Muscle of arm (tissue), 12 donors: ENCODE results near the gene IL6. TPM values are rescaled to one million over a fixed set of nuclear protein-coding genes. Genes with fewer than 3 reads are reported as not detected.
"Not testable (repeated sequence)": the region's sequence is repeated elsewhere in the genome, so short reads cannot be mapped to it uniquely, and the experiment has no call there.

Source experiments
- DNase-seq: peaks from one replicate; pipeline ENCODE4 v3.0.0-alpha.2; 2013
- polyA plus RNA-seq, 12 donors: library from polyadenylated mRNA; unstranded; fragments of 120-200 nt; gene quantifications; one replicate each; pipeline ENCODE4 v1.2.1, GENCODE V29; 2013; ENCODE audit not compliant: insufficient read length in 12 of 12

Gene IL6
- polyA plus RNA-seq, 12 donors: 0.22 to 1.5 (median 0.46) TPM; not detected in 5

DNA sequence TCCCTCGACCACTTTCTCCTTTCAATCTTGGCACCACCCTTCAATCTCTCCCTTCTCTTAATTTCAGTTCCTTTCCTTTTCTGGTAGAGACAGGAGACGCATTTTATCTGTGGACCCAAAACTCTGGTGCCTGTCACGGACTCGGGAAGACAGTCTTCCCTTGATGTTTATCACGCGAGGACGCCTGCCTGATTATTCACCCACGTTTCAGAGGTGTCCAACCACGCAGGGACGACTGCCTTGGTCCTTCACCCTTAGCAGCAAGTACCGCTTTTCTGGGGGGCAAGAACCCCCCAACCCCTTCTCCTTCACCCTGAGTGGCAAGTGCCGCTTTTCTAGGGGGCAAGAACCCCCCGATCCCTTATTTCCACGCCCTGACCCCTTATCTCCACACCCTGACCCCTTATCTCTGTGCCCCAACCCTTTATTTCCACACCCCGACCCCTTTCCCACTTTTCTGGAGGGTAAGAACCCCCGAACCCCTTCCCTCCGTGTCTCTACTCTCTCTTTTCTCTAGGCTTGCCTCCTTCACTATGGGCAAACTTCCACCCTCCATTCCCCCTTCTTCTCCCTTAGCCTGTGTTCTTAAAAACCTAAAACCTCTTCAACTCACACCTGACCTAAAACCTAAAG, 22.9 kb upstream of the IL6 start:
- not testable (repeated sequence) for DNase-seq

DNA sequence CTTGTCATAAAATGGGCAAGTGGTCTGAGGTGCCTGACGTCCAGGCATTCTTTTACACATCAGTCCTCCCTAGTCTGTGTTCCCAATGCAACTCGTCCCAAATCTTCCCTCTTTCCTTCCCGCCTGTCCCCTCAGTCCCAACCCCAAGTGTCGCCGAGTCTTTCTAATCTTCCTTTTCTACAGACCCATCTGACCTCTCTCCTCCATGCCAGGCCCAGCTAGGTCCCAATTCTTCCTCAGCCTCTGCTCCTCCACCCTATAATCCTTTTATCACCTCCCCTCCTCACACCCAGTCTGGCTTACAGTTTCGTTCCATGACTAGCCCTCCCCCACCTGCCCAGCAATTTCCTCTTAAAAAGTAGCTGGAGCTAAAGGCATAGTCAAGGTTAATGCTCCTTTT, 22.3 kb upstream of the IL6 start:
- not testable (repeated sequence) for DNase-seq

DNA sequence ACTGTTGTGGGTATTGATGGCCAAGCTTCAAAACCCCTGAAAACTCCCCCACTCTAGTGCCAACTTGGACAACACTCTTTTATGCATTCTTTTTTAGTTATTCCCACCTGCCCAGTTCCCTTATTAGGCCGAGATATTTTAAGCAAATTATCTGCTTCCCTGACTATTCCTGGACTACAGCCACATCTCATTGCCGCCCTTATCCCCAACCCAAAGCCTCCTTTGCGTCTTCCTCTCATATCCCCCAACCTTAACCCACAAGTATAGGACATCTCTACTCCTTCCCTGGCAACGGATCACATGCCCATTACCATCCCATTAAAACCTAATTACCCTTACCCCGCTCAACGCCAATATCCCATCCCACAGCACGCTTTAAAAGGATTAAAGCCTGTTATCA, 21.1 kb upstream of the IL6 start:
- not testable (repeated sequence) for DNase-seq

DNA sequence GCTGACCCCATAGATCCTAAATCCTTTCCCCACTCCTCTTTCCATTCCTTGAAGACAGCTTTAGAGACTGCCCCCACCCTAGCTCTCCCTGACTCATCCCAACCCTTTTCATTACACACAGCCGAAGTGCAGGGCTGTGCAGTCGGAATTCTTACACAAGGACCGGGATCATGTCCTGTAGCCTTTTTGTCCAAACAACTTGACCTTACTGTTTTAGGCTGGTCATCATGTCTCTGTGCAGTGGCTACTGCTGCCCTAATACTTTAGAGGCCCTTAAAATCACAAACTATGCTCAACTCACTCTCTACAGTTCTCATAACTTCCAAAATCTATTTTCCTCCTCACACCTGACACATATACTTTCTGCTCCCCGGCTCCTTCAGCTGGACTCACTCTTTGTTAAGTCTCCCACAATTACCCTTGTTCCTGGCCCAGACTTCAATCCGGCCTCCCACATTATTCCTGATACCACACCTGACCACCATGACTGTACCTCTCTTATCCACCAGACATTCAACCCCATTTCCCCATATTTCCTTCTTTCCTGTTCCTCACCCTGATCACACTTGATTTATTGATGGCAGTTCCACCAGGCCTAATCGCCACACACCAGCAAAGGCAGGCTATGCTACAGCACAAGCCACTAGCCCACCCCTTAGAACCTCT, 19.8 kb upstream of the IL6 start:
- not testable (repeated sequence) for DNase-seq

DNA sequence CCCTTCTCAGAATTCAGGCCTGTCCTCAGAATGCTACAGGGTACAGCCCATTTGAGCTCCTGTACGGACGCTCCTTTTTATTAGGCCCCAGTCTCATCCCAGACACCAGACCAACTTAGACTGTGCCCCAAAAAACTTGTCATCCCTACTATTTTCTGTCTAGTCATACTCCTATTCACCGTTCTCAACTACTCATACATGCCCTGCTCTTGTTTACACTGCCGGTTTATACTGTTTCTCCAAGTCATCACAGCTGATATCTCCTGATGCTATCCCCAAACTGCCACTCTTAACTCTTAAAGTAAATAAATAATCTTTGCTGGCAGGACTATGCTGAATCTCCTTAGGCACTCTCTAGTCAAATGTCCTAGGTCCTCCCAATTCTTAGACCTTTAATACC, 18.8 kb upstream of the IL6 start:
- DNase-seq: not testable (repeated sequence)

DNA sequence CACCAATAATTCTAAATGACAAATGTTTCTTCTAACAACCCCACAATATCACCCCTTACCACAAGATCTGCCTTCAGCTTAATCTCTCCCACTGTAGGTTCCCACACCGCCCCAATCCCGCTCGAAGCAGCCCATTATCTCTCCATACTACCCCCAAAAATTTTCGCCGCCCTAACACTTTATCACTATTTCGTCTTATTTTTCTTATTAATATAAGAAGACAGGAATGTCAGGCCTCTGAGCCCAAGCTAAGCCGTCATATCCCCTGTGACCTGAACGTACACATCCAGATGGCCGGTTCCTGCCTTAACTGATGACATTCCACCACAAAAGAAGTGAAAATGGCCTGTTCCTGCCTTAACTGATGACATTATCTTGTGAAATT, 18.3 kb upstream of the IL6 start:
- not testable (repeated sequence) for DNase-seq

DNA sequence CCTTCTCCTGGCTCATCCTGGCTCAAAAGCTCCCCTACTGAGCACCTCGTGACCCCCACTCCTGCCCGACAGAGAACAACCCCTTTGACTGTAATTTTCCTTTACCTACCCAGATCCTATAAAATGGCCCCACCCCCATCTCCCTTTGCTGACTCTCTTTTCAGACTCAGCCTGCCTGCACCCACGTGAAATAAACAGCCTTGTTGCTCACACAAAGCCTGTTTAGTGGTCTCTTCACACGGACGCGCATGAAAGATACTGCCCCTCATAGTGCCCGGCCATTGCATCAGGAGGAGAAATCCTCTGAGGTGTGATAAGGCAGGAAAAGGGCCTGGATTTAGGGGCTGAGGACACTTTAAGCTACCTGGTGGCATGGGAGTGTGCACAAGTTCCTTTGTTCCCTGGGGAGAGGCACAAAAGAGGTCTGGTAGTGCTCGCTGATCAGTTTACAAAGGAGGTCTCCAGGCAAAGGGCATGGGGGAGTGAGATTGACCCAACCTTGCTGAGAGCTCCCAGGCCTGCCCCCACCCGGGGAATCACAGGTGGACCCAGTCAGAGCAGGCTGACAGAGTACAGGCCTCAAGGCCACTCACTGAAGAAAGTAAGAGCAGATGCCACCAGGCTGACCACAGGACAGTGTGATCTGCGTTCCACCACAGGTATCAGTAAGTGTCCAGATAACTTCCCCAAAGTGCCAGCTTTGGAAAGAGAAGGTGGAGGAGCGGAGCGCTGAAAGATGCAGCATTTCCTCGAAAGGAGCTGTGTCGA, 17.8 kb upstream of the IL6 start:
- DNase-seq: not testable (repeated sequence)

DNA sequence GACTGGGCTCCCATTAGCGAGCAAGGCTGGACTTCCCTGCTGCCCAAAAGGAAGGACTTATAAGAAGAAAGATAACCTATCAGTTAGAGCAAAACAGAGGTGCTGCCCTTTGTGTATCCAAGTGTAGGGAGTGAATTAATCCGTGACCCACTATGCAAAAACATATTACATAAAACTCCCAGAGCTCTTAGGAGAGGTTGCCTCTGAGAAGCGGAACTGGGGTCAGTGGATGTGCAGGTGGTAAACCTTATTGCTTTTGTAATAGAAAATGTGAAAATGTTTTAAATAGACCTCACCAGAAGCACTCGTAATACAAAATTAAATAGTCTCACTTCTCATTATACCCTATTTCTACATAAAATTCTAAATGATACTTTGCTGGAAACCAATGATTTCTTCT, 17.1 kb upstream of the IL6 start:
- no peak for DNase-seq

DNA sequence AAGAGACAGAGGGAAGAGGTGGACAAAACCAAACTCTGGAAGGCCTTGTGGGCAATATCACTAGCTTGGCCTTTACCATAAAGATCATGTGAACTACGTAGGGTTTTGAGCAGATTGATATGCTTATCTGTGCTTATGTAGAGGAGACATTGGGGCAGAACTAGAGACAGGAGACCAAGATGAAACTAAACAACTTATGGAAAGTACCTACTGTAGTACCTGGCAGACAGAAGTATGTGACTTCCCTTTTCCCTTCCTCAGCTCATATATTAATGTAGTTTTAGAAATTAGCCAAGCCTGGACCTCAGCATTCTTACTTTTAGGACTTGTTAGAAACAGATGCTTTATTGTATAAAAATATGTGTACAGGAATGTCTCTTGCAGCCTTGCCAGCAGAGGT, 14.0 kb upstream of the IL6 start:
- DNase-seq: no peak

DNA sequence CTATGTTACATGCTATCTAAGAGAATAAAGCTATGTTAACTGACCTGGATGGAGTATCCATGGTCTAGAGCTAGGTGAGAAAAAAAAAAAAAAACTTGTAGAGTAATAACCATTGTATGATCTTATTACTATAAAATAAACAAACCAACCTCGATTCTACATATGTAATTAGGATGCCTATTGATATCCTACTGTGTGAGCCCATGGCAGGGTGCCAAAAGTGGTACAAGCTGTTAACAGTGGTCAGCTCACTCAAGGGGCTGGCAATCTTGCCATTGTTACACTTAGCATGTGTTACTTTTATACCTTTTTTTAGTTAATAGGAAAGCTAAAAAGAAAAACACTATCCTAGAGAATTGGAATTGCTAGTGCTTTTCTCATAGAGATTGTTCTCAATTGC, 13.5 kb upstream of the IL6 start:
- no peak for DNase-seq

DNA sequence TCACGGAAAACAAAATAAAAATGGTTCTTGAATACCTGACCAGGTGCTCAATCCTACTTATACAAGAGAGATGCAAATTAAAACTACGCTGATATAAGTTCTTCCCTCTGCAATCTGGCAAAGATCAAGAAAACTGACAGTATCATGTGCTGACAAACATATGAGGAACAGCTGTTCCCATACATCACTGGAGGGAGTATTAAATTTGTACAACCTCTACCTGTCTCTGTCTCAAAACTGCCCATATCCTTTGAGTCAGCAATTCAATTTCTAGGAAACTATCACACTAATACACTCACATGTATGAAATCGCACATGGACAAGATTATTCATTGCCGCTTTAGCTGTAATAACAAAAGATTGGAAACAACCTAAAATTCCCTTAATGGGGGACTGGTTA, 11.0 kb upstream of the IL6 start:
- no peak for DNase-seq

DNA sequence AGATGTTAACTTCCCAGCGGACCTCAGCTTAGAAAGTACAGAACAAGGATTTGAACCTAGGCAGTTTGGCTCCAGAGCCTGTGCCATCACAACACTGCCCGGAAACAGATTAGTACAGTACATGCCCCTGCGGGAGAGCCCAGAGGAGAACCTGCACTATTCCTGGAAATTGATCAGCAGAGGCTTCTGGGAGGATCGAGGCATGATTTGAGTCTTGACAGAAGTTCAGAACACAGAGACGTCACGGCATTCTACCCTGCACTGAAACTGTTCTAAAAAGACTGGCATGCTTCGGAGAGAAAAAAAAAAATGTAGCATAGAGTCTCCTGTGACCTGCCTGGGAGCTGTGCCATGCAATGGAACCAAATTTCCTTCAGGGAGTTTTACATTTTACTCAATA, 9.2 kb upstream of the IL6 start:
- no peak for DNase-seq

DNA sequence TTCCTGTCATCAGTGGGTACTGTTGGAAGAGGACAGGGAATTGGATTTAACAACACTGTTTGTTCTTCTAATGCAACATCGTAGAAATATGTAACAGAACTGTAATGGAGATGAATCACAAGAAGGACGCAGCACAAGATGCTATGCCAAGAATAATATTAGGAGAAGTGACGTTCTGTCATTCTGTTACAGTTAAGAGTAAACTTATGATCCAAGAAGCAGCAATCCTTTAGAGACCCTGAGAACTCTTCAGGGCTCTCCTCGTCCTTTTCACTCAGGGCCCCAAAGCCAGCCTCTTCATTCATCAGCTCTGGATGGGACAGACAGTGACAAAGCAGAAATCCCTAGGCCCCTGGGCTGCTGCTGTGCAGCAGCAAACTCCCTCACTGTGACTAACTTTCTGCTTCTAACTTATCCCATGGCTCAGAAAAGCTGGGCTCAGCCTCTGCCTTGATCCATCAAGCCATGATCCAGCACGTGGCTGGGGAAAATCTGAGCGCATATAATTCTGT, 8.7 kb upstream of the IL6 start:
- no peak for DNase-seq

DNA sequence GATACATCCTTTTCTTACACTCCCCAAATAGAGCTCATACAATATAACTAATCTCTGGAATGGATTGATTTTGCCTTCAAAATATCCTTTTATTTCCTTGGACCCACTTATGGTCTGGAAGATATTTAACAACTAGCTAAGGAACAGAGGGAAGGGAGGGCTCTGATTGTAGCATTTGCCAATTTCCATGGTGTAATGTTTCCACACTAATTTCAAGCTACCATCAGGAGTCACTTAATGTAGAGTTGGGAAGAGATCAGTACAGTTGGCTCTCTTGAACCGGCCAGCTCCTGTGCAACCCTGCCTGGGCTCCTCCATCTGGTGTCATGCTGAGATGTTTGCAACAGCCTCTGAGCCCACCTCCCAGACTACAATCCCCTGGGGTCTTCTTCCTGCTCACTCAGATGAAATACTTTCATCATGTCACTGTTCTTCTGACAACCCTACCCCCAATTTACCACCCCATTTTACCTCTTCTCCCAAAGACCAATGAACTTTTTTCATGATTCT, 8.0 kb upstream of the IL6 start:
- DNase-seq: no peak

DNA sequence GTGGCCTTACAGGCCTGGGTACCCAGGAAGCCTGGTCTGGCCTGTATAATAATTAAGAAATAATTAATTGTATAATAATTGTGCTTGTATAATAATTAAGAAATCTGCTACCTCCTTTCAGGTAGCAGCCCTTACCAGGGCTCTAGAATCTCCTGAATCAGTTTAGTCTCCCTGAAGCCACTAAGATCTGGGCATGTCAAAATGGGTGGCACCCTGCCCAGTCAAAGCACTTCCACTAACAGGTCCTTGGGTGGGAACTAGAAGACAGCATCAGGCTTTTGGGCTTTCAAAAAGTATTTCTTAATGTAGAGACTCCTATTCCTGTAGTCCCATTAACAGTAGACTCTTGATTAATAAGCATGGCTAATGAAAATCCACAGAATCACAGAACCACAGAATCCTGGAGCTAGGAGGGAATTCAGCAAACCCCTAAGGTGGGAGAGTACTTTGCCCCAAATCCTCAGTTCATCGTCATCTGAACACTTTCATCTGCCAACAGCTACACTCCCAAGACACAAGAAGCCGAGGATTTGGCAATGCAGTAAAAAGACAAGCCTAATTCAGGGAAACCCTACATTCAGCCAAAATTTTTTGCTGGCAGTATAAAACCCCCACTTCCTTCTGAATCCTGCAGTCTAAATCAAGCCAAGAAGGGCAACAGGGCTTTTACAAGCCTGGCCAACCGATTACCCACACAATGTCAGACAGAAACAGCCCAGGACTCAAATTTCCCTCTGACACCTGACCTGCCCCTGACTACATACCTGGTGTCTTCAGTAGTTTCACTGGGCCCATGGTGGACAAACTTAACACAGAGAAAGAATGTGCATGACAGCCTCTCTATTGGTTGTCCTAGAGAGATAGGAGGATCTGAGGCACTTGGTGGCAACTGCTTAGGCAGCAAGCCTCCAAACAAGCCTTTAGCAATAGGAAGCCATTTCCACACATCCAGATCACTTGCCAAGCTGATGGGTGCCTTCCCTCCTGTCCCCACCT, 5.9 kb upstream of the IL6 start:
- no peak for DNase-seq

DNA sequence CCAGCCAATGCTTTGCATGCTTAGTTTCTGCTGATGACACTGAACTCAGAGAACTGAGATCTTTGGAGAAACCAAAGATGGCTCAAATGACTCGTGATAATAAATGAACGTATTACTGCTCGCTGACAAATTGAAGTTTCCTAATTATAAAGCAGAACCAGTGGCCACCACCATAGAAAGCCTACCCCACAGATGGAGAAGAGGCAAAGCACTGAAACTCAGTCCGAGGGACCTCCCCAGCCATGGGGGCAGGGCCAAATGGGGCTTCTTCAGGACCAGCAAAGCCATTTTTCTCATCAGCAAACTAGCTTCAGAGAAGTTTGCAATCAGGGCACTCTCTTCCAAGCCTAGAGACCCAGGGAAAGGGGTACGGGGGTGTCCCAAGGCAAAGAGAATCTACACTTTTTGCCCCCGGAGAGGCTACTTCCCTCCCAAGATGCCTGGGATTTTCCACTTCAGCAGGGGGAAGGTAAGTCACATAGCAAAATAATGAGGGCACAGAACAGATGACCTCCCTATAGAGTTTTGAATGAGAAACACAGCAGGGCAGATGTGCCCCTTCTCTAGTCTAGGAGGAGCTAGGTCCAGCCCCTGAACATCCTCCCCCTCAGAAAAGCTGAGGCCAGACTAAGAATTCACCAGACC, 4.3 kb upstream of the IL6 start:
- DNase-seq: no peak

DNA sequence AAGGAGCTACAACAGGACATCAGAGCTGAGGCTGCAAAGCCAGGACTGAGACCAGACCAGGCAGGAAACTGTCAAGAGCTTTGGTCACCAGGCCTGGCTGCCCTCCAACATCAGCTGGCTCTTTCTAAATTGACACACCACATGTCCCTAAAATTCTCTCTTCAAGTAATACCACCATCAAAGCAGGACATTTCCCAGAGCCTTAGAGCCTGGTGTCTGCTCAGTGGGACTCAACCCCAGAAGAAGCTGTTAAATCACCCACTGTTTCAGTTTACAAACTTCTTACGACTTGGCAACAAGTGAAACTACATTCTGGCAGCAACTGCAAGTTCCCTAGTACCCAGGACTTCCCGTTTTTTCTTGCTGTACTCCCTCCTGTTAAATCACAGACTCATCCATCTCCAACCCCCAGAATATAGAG, 3.8 kb upstream of the IL6 start:
- DNase-seq: no peak

DNA sequence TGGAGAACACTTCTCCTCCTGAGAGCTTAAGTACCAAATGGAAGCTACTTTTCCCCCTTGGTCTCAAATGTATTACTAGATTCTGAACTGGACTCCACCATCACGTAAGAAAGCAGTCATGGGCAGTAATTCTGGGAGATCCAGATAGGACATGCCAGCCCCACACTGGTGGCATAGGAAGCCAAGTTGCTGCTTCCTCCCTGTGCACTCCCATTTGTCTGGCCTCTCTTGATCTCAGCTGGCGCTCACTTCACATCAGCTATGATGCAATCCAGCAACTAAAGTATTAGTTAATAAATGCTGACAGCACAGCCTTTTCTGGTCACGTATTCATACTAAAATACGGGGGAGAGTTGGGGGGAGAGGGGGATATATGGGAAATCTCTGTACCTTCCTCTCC, 3.4 kb upstream of the IL6 start:
- DNase-seq: no peak

DNA sequence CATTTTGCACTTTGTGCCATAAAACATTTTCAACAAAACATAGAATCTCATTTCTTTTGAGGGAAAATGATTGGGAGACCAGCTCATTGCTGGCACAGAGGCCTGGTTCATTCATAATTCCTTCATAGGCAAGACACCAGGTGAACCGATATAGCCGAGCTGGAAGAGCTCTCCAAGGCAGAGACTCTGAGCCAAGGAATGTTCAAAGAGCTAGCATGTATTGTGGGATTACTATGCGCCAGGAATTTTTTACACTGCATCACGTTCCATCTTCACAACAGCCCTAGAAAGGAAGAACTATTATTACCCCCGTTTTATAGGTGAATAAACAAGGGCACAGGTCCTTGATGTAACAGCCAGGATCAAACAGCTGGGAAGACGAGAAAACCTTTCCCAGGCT, 2.1 kb upstream of the IL6 start:
- peak; percentile 47 for DNase-seq

DNA sequence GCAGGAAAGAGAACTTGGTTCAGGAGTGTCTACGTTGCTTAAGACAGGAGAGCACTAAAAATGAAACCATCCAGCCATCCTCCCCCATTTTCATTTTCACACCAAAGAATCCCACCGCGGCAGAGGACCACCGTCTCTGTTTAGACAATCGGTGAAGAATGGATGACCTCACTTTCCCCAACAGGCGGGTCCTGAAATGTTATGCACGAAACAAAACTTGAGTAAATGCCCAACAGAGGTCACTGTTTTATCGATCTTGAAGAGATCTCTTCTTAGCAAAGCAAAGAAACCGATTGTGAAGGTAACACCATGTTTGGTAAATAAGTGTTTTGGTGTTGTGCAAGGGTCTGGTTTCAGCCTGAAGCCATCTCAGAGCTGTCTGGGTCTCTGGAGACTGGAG, 1.4 kb upstream of the IL6 start:
- peak; percentile 62 for DNase-seq

DNA sequence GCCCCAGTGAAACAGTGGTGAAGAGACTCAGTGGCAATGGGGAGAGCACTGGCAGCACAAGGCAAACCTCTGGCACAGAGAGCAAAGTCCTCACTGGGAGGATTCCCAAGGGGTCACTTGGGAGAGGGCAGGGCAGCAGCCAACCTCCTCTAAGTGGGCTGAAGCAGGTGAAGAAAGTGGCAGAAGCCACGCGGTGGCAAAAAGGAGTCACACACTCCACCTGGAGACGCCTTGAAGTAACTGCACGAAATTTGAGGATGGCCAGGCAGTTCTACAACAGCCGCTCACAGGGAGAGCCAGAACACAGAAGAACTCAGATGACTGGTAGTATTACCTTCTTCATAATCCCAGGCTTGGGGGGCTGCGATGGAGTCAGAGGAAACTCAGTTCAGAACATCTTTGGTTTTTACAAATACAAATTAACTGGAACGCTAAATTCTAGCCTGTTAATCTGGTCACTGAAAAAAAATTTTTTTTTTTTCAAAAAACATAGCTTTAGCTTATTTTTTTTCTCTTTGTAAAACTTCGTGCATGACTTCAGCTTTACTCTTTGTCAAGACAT, 574 bp upstream of the IL6 start:
- peak; percentile 59 for DNase-seq
